ENCODE data around the gene RELA.

- TF ChIP-seq CTCF (conservative IDR thresholded peaks at IDR 0.05; ENCODE audit: low read depth, low read length) (no peak), POLR2A (IDR thresholded peaks at IDR 0.05; ENCODE audit: low read depth, low read length) (no peak), RFX5 (IDR thresholded peaks at IDR 0.05; ENCODE audit: low read depth, low read length) (peak; percentile 17; the same call in 1 of the 2 replicates), RAD21 (IDR thresholded peaks at IDR 0.05; ENCODE audit: low read length) (no peak), BHLHE40 (IDR thresholded peaks at IDR 0.05; ENCODE audit: low read depth, low read length) (no peak; the same call in 1 of the 2 replicates), MAZ (IDR thresholded peaks at IDR 0.05; ENCODE audit: borderline replicate concordance, low read depth, low read length) (peak; percentile 73; the same call in 1 of the 2 replicates), FOS (IDR thresholded peaks at IDR 0.05; ENCODE audit: low read depth, low read length) (peak; percentile 65; the same call in 1 of the 2 replicates), USF2 (IDR thresholded peaks at IDR 0.05; ENCODE audit: low read depth, low read length) (no peak), NFE2L2 (IDR thresholded peaks at IDR 0.05; ENCODE audit: low read depth, low read length) (no peak; the same call in 1 of the 2 replicates), SMC3 (IDR thresholded peaks at IDR 0.05; ENCODE audit: low read depth, low read length) (no peak), CEBPB (IDR thresholded peaks at IDR 0.05; ENCODE audit: low read depth, low read length) (peak; percentile 57), MXI1 (IDR thresholded peaks at IDR 0.05; ENCODE audit: borderline replicate concordance, low read depth, low read length) (peak; percentile 69; the same call in 1 of the 2 replicates), CHD1 (IDR thresholded peaks at IDR 0.05; ENCODE audit: low read depth, low read length) (no peak)
These were observed 47.3 kb downstream of the RELA start, which contains the start of gene PCNX3 for GRCh38 chr11:65615229-65615949.
